Muscle layer of colon (tissue), 2 donors: Measurements from ENCODE around the gene EYS.
"Not testable (repeated sequence)": the region's sequence is repeated elsewhere in the genome, so short reads cannot be mapped to it uniquely, and the experiment has no call there.

Source experiments
- H3K27ac ChIP-seq: one replicate; pipeline ENCODE4 v1.7.0; 2013; ENCODE audit warnings: low read depth, mild to moderate bottlenecking, low read length, moderate library complexity
- H3K27me3 ChIP-seq, 2 donors: one replicate each; pipeline ENCODE4 v1.7.0; 2013; ENCODE audit warnings: low read length in 2 of 2, mild to moderate bottlenecking in 2 of 2; ENCODE audit not compliant: insufficient read depth in 2 of 2, control insufficient read depth in 1 of 2
- H3K36me3 ChIP-seq: one replicate; pipeline ENCODE4 v1.7.0; 2013; ENCODE audit warnings: mild to moderate bottlenecking, low read length; ENCODE audit not compliant: insufficient read depth
- H3K4me1 ChIP-seq: one replicate; pipeline ENCODE4 v1.7.0; 2013; ENCODE audit warnings: mild to moderate bottlenecking, low read length; ENCODE audit not compliant: insufficient read depth
- H3K4me3 ChIP-seq, 2 donors: one replicate each; pipeline ENCODE4 v1.7.0; 2013; ENCODE audit warnings: low read length in 2 of 2, low read depth in 1 of 2, mild to moderate bottlenecking in 1 of 2, moderate library complexity in 1 of 2
- H3K9ac ChIP-seq: one replicate; pipeline ENCODE4 v1.7.0; 2013; ENCODE audit warnings: low read length
- H3K9me3 ChIP-seq: one replicate; pipeline ENCODE4 v1.7.0; 2013; ENCODE audit warnings: mild to moderate bottlenecking, low read length
- donor health status: abdominal sarcoma.
- donor health status: Adenocarcinoma of cecum.

Gene EYS

DNA sequence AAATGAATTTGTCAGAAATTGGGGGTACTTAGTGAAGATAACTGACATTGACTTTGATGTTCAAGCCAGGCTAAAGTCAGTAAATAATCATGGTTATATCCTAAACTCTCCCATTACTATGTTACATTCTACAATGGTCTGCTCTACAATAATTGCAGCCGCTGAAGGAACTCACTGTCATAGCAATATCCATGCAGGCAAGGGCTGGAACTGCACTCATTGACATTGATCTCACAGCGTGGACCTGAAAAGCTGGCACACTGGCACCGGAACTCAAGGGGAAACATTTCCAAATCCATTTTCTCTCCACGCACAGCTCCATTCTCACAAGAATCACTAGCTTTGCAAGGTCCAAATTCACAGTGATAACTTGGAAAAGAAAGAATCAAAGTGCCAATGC is 702.7 kb downstream of the EYS start:
- Histone ChIP-seq H3K27me3 (no peaks in the 10 kb centered on the region), H3K36me3 (no peaks in the 10 kb centered on the region), H3K9ac (no peak overlapping the region), H3K9me3 (no peaks in the 10 kb centered on the region), H3K4me3 (no peak overlapping the region), H3K27ac (no peak overlapping the region), H3K4me1 (no peaks in the 10 kb centered on the region)

DNA sequence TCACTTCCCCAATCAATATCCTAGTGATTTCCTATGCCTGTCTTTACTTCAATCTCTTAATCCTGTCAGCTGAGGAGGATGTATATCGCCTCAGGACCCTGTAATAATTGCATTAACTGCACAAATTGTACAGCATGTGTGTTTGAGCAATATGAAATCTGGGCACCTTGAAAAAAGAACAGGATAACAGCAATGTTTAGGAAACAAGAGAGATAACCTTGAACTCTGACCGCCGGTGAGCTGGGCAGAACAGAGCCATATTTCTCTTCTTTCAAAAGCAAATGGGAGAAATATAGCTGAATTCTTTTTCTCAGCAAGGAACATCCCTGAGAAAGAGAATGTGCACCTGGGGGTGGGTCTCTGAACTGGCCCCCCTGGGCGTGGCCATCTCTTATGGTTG is 704.1 kb downstream of the EYS start:
- not testable (repeated sequence) for H3K27me3 ChIP-seq, H3K4me1 ChIP-seq, H3K4me3 ChIP-seq, H3K36me3 ChIP-seq, H3K9me3 ChIP-seq, H3K27ac ChIP-seq, H3K9ac ChIP-seq

DNA sequence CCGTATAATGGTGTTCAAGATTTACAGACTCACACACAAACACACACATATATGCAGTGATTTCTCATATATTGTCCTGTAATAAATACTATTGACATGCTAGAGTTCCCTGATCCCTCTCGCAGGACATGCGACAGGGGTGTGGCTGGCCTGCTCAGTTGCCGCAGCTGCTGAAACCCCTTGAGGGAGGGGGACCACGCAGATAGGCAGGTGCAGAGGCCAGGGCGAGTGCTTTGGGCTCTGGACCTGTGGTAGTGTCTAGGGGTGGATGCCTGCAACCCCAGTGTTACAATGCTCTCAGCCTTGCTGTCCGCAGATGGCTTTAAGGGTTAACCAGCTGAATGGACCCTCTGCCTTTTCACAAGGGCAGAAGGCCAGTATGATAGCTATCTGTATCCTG is 706.2 kb downstream of the EYS start:
- Histone ChIP-seq H3K27ac (no peak overlapping the region), H3K27me3 (no peaks in the 10 kb centered on the region), H3K4me1 (no peaks in the 10 kb centered on the region), H3K9ac (no peak overlapping the region), H3K4me3 (no peak overlapping the region), H3K9me3 (no peaks in the 10 kb centered on the region), H3K36me3 (no peaks in the 10 kb centered on the region)

DNA sequence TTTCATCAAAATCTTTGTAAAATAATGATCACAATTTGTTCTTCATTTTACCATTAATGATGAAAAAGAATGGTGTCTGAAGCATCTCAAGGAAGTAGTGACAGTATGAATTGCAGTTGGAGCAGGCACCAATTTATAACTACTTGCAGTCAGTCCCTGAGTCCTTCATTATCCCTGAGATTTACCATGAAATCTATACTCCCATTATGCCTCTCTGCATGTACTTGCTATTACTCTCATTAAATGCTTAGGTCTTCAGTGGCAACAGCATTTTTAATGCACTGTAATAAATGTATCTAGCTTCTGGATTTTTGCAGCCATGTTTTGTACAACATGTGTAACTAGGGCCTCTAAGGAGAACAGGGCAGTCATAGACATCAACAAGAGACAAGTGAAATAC is 708.8 kb downstream of the EYS start:
- no peak overlapping the region for H3K27ac ChIP-seq
- H3K9me3 ChIP-seq, result no peaks in the 10 kb centered on the region
- no peaks in the 10 kb centered on the region for H3K4me1 ChIP-seq
- no peaks in the 10 kb centered on the region for H3K36me3 ChIP-seq
- no peak overlapping the region for H3K9ac ChIP-seq
- H3K4me3 ChIP-seq, result no peak overlapping the region
- no peaks in the 10 kb centered on the region for H3K27me3 ChIP-seq

DNA sequence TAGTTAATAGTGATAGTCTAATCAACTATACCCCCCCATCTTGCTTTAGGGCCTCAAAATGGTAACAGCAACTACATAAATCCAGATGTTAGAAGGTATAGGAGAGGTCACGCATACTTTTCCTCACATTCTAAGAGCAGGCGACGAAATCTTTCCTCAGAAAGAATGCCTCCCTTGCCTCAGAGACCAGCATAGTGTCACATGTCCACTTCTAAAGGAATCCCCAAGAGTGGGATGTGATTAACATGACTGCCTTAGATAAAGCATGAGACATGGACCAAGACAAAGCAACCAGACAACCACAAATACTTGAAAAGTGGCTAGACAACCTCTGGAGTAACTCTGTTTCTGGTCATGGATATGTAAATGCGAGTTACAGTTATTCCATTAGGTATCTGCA is 710.7 kb downstream of the EYS start:
- Histone ChIP-seq H3K4me1 (no peaks in the 10 kb centered on the region), H3K27ac (no peak overlapping the region), H3K9ac (no peak overlapping the region), H3K36me3 (no peaks in the 10 kb centered on the region), H3K4me3 (no peak overlapping the region), H3K9me3 (no peaks in the 10 kb centered on the region), H3K27me3 (no peaks in the 10 kb centered on the region)

DNA sequence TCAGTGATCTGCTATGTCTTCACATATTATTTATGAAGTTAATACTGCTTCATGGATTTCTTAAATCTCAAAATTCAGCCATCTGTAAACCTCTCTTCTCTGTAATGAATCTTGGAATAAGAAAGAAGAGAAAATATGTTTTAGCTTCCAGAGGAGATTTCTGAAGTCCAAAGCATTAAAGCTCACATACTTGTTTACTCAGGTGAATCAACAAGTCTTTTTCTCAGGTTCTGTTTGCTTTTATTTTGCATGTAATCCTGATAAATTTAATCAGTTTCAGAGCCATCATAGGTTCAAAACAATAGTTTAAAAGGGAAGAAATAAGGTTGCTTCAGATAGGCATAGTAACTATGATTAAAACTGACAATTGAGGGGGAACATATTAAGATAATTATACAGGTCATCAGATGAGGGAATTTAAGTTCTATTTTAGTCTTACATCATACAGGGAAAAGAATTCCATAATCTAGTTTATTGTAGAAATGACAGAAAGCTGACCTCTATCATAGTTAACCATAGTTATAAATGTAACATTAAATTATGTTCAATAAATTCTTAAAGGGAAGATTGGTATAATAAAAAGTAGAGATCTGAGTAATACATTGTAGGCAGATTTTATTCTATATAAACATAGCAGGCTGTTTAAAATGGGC is 716.2 kb downstream of the EYS start:
- Histone ChIP-seq H3K4me1 (no peaks in the 10 kb centered on the region), H3K9ac (no peak overlapping the region), H3K4me3 (no peak overlapping the region), H3K9me3 (no peaks in the 10 kb centered on the region), H3K27me3 (no peaks in the 10 kb centered on the region), H3K27ac (no peak overlapping the region), H3K36me3 (no peaks in the 10 kb centered on the region)

DNA sequence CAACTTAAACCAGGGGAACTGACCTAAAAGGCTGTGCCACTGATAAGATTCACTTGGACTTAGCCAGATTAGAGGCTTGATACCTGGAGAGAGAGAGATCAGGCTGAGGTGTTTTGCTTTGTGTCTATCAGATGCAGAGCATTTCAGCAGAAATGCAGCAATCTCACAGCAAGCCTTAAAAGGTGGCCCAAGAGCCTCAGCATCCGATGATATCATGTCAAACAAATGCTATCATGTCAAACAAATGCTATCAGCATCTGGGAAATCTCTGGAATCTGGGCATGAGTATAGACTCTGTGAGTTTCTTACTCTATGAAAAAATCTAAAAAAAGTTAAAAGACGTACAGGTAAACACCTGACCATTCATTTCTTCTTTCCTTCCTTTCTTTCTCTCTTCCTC is 718.9 kb downstream of the EYS start:
- H3K4me1 ChIP-seq, result no peaks in the 10 kb centered on the region
- H3K9me3 ChIP-seq, result no peaks in the 10 kb centered on the region
- H3K27ac ChIP-seq, result no peak overlapping the region
- no peak overlapping the region for H3K9ac ChIP-seq
- H3K27me3 ChIP-seq, result no peaks in the 10 kb centered on the region
- H3K36me3 ChIP-seq, result no peaks in the 10 kb centered on the region
- H3K4me3 ChIP-seq, result no peak overlapping the region

DNA sequence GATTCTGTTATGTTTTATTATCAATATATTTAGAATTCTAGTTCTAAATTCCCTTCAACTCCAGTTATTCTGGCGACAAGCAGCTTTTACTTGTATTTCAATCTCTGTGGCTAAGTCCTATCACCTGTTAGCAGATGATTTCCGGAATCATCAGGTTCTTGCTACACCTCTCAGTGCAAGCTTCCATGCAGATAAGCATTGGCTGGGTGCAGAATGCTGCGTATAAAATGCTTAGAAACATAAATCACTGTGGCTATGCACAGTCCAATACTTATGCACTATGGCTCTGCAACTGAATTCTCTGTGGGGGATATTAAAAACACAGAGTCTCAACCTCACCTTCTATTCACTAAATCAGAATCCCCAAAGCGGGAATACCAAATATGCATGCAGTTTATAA is 720.0 kb downstream of the EYS start:
- Histone ChIP-seq H3K36me3 (no peaks in the 10 kb centered on the region), H3K4me3 (no peak overlapping the region), H3K27me3 (no peaks in the 10 kb centered on the region), H3K27ac (no peak overlapping the region), H3K4me1 (no peaks in the 10 kb centered on the region), H3K9me3 (no peaks in the 10 kb centered on the region), H3K9ac (no peak overlapping the region)

DNA sequence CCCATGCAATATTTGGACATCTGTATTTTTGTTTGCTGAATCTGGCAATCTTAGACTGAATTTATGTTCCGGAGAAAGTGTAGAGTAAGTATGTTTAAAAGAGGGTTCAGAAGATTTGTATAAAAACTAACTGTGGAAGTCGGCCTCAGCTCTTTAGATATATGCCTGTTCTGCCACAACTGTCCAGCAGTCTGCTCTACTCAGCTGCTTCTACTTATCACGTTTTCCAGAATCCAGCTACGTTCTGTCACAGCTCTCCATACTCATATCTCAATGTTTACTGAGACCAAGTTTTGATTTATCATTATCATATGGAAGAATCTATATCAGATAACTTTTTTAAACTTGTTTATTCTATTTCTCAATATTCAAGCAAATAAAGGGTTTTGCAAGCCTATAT is 721.3 kb downstream of the EYS start:
- no peaks in the 10 kb centered on the region for H3K4me1 ChIP-seq
- no peaks in the 10 kb centered on the region for H3K9me3 ChIP-seq
- no peaks in the 10 kb centered on the region for H3K36me3 ChIP-seq
- H3K27ac ChIP-seq, result no peak overlapping the region
- no peak overlapping the region for H3K9ac ChIP-seq
- no peaks in the 10 kb centered on the region for H3K27me3 ChIP-seq
- no peak overlapping the region for H3K4me3 ChIP-seq

DNA sequence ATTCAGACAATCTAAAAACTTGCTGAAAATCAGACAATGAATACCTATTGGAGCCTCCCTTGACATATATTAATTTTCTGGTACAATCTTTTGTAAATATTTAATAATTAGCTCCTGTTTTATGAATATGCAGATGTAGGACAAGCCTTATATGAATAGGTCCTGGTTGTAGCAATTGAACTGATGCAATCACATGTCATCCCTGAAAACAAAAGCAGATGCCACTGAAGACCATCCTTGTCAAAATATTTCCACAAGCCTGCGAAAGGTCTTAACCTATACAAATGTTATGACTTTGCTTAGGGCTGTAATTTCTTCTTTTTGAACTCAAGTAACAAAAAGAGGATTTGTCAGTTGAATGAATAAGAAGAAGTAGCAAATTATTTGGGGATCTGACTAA is 722.1 kb downstream of the EYS start:
- no peak overlapping the region for H3K9ac ChIP-seq
- H3K27ac ChIP-seq, result no peak overlapping the region
- no peaks in the 10 kb centered on the region for H3K36me3 ChIP-seq
- no peak overlapping the region for H3K4me3 ChIP-seq
- H3K27me3 ChIP-seq, result no peaks in the 10 kb centered on the region
- H3K4me1 ChIP-seq, result no peaks in the 10 kb centered on the region
- no peaks in the 10 kb centered on the region for H3K9me3 ChIP-seq

DNA sequence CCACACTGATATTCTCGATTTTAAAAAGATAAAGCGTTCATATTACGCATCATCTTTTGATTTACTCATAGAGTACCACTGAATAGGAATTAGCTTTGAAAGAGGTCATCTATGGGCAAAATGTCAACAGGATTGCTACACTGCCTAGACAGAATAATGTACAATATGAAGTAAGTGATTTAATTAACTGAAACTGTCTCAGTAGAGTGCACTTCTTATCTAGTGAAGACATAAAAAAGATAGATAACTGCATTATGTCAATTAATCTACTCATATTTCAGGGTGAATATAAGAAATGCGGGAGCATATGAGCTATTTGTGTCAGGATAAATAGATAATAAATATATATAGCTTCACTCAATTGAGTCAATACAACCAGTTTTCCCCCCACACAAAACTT is 723.9 kb downstream of the EYS start:
- H3K27ac ChIP-seq, result no peak overlapping the region
- no peaks in the 10 kb centered on the region for H3K4me1 ChIP-seq
- H3K27me3 ChIP-seq, result no peaks in the 10 kb centered on the region
- H3K9ac ChIP-seq, result no peak overlapping the region
- H3K4me3 ChIP-seq, result no peak overlapping the region
- no peaks in the 10 kb centered on the region for H3K36me3 ChIP-seq
- no peaks in the 10 kb centered on the region for H3K9me3 ChIP-seq

DNA sequence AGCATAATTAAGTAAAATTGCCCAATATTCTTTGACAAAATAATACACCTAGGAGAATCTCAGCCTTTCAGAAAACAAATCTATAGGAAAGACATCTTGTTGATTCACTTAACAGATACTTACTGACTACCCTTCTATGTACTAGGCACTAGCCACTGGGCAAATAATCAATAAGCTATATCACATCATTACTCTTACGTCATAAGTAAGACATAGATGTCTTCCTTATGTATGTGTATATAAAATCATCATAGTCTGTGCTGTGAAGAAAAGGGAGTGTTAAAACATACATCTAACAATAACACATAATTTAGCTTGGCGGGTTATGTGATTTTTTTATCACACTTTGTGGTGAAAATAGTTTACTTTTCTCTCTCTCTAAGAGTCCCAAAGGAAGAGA is 733.9 kb downstream of the EYS start:
- Histone ChIP-seq H3K9me3 (no peaks in the 10 kb centered on the region), H3K4me1 (no peaks in the 10 kb centered on the region), H3K9ac (no peak overlapping the region), H3K4me3 (no peak overlapping the region), H3K27ac (no peak overlapping the region), H3K27me3 (no peaks in the 10 kb centered on the region), H3K36me3 (no peaks in the 10 kb centered on the region)
